NCI-H187 (cell line): ENCODE measurements around the gene TBC1D2B.
"Not testable (repeated sequence)": the region's sequence is repeated elsewhere in the genome, so short reads cannot be mapped to it uniquely, and the experiment has no call there.

Experiments used
- DNase-seq, 2 experiments: peaks; one replicate each; lab custom pipeline; 2025; lab: John Stamatoyannopoulos, UW

The TBC1D2B gene

DNA sequence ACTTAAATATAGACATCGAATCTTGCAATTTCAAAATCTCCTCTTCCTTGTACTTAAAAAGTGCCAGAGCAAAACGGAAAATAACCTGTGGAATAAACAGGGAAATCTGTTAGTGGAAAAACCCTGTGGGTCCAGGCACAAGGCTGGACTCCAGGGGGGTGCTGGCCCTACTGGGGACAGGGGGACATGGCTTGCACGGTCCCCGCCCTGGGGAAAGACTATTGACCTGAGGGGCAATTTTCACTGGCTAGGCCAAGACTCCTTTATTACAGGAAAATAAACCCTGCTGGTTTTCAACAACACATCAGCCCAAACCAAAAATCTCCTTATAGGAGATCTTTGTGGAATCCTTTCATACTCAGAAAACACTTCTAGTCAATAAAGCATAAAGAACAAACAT, 75.9 kb downstream of the TBC1D2B start:
- no peak for DNase-seq

DNA sequence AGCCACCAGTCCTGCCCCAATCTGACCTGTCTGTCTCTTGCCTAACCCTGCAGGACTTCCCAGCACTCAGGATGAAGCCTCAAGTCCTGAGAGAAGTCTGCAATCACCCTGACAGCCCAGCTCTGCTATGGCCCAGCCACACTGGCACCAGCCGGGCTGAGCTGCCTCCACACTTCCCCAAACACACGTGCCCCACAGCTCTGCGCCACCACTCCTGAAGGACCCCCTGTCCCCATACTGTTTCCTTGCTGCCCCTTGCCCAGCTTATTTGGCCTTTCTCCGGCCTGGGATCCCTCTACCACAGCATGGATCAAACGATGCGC, 76.6 kb downstream of the TBC1D2B start:
- no peak for DNase-seq

DNA sequence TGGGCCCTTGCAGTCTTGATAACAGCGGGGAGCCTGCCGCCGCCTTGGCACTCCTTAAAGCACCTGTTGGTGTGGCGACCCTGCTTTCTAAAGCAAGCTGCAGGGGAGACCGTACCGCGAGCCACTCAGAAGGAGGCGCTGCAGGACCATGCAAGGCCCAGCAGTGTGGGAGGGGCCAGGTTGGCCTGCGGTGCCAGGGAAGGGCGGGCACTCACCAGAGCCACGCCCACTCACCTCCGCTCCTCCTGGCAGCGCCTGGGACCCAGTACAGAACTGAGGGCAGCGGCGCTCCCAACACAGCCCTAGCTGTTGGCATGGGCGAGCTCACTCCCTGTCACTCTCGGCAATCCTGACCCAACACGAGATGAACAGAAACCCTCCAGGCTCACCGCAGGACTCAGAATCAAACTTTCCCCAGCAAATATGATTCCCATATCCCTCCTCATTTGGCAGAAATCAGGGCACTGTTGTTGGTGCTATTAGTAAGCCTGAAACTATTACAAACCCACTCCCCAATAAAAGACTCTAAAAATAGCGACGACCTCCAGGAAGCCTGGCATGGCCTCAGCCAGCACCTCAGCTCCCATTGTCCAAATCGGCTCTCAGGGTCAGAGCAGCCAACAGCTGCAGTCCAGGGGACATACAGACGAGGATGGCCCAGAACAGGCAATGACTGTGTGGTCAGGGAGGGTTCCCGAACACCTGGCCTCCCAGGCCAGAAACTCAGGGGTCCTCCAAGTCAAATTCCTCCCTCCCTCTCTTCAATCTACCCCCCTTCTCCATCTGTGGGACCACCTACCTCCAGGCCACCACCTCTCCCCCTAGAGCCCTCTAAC, 77.2 kb downstream of the TBC1D2B start:
- peak; percentile 4 to 70 for DNase-seq

DNA sequence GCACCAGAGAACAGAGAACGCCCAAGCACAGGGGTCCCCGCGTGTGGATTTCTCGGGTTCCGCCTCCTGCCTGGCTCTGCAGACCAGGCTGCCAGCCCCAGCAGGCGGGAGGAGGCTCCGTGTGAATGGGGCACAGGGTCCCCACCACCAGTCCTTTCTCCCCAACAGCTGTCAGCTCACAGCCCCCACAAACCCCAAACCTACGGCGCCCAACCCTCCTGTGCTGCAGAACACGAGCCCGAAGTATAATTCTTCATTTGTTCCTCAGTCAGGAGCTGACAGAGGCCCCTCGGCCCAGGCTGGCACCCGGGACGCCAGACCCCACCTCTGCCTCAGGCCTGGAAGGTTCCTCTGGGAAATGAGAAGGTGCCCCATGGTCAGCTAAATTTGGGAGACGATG, 78.0 kb downstream of the TBC1D2B start:
- no peak for DNase-seq

DNA sequence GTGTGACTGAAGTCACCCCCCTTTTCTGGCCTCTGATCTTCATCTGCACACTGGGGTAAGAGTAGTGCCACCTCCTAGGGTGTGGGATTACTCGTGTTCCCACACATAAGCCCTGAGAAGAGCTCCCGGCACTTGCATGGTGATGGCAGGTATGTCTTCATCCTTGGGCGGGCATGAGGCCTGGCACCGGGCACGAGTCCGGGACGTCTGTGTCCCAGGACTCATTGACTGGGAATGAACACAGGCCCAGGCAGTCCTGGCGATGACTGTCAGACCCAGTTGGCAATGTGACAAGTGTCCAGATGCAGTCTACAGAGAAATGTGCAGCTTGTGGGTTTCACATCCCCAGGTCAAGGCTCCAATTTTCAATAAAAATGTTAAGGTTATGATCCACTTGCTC, 78.9 kb downstream of the TBC1D2B start:
- DNase-seq, result no peak

DNA sequence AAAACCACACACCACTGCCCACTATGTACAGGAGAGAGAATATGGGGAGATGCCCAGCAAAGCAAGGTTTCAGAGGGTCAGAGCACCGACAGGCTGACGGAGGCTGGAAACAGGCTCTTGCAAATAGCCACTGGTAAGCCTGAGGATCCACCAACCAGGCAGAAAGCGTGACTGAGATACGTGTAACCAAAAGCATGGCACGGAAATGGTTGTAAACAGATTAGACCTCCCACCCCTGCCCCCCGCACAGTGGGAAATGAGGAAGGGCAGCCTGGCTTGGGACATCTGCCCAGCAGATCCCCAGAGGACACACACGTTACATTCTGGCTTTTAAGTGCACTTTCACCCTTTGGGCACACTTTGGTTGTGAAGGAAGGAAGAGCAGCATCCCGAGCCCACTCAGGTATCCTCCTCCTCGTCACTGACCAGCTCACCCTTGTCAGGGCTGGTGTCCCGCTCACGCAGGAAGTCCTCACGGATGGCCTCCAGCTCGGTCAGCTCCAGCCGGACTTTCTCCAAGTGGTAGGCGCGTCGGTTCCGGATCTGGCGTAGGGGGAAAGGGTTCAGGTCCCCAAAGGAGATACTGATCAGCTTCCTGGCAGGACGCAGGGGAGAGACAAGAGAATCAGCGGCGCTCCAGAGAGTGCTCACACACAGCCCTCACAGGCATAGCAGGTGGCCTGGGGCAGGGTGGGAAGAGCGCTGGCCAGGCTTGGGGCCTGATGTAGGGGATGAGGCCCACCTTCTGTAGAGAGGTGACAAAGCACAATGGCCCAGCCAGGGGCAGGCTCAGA, 79.6 kb downstream of the TBC1D2B start:
- DNase-seq, result not testable (repeated sequence)

- DNase-seq, result not testable (repeated sequence)
These were observed 80.3 kb downstream of the TBC1D2B start for GRCh38 chr15:77997221-77997620.

GRCh38 chr15:77996713-77997171, 80.8 kb downstream of the TBC1D2B start:
- not testable (repeated sequence) for DNase-seq

- not testable (repeated sequence) for DNase-seq
These were observed 81.3 kb downstream of the TBC1D2B start for GRCh38 chr15:77996226-77996625.

DNA sequence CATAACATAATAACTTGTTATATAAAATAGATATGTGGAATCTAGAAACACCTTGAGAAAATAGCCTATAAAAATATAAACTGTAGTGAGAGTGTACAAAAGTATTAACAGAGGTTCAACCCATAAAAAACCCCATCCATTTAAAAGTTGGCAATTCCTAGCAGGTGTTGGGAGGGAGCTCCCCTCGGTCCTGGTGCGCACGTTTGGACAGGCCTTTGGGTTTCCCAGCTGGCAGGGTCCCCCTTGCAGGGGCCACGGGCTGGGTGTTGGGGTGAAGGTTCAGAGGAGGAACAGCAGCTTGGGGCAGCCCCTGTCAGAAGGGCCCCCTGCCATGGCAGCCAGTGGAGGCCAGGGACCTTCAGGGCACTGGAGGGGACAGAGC, 82.0 kb downstream of the TBC1D2B start:
- DNase-seq, result not testable (repeated sequence)

- DNase-seq, result not testable (repeated sequence)
These were observed 82.5 kb downstream of the TBC1D2B start for GRCh38 chr15:77994893-77995536.

DNA sequence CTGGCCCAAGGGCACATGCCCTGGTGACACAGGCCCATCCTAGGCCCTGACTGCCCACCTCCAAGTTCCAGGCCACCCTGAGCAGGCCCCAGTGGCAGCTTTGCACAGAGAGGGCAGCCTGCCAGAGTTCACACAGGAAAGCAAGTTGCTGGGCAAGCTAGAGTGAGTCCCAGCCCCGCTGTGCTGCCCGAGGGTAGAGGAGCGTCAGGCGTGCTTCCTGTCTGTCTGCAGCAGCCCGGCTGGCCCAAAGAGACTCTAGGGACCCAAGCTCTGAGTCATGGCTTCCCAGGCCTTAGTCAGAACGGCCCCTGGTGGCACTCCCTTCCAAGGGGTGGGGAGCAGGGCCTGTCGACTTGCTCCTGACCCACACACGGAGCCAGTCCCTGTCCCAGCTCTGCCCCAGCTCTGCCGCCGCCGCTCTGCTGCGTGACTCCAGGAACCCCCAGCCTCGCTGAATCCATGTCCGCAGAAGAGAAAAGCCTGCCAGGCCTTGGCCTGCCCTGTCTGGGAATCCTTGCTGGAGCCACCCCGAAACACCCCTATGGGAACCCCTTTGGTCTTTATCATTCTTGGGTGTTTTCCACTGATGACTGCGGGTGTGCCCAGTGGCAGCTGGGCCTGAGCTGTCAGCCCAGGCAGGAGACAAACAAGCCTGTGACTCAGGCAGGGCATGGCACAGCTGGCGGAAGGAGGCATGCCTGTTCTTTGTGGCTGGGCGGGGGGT, 83.4 kb downstream of the TBC1D2B start:
- DNase-seq, result not testable (repeated sequence)

GRCh38 chr15:77993374-77993911, 84.1 kb downstream of the TBC1D2B start:
- no peak for DNase-seq

- DNase-seq, result no peak
These were observed 84.9 kb downstream of the TBC1D2B start for GRCh38 chr15:77992356-77993222.

- DNase-seq, result not testable (repeated sequence)
These were observed 85.8 kb downstream of the TBC1D2B start for GRCh38 chr15:77991658-77992201.

DNA sequence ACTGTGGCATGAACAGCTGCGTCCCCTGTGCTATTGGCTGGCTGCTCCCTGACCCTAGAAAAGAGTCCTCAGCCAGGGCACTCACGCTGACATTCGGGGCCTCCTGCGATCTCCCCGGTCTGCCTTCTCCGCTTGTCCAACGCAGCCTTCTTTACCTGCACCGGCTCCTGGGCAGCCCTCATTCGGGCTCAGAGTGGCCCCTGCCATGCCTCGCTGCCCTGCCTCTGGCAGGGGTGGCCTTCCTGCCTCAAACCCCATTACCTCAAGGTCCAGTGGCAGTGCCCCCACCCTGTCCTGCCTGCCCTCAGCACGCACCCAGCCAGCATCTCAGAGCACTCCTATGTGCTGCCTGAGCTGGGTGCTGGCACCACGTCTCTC, 86.5 kb downstream of the TBC1D2B start:
- DNase-seq, result no peak

GRCh38 chr15:77989296-77990143, 88.0 kb downstream of the TBC1D2B start:
- DNase-seq, result no peak

DNA sequence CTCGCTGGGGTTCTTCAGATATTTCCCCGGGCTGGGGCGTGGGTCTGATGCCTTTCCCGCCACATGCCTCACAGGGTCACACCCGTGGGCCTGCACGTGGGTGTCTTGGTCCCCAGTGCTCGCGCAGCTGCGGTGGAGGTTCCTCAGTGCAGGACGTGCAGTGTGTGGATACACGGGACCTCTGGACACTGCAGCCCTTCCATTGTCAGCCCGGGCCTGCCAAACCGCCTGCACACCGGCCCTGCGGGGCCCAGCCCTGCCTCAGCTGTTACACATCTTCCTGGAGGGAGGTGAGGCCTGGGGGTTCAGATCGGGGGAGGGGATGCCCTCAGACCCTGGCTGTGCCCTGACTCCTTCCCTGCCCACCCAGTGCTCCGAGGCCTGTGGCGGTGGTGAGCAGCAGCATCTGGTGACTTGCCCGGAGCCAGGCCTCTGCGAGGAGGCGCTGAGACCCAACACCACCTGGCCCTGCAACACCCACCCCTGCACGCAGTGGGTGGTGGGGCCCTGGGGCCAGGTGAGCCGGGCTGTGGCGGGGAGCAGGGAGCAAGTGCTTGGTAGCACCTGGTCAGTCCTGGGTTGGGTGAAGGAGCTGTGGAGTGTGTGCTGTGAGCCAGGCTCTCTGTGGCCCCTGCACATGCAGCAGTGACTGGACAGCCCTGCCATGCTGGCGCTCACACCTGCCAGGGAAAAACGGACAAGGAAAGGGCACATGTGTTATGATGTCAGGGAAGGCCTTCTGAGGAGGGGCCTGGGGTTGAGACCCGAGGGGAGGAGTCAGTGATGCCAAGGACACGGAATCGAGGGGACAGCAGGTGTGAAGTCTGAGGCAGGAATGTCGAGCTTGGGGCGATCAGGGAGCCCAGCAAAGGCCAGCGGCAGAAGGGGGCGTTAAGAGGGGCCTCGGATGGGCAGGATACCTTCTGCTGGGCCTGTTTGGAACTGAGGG, 88.9 kb downstream of the TBC1D2B start:
- no peak for DNase-seq
